Ascending aorta (tissue), 2 donors: ENCODE measurements around the gene RBMS3. TPM values are rescaled to one million over a fixed set of nuclear protein-coding genes. Genes with fewer than 3 reads are reported as not detected.
A peak's percentile ranks its signal among the peaks of the same experiment; 100 is the strongest.

ENCODE experiments used
- DNase-seq, 2 donors: peaks; one replicate each; pipeline ENCODE4 v3.0.0-alpha.2; 2019; ENCODE audit warnings: low spot score in 2 of 2
- H3K27ac ChIP-seq, 2 donors: fragments of 200-600 bp; sonication (generic); one replicate each; pipeline ENCODE4 v1.5.1; 2016 to 2017; ENCODE audit warnings: mild to moderate bottlenecking in 1 of 2
- H3K27me3 ChIP-seq: fragments of 200-600 bp; sonication (generic); one replicate; pipeline ENCODE4 v1.5.1; 2017
- H3K36me3 ChIP-seq, 2 donors: fragments of 200-600 bp; sonication (generic); one replicate each; pipeline ENCODE4 v1.5.1; 2016
- H3K4me1 ChIP-seq, 2 donors: fragments of 200-600 bp; sonication (generic); one replicate each; pipeline ENCODE4 v1.5.1; 2016 to 2017; ENCODE audit warnings: mild to moderate bottlenecking in 1 of 2
- H3K4me3 ChIP-seq, 2 donors: fragments of 200-600 bp; sonication (generic); one replicate each; pipeline ENCODE4 v1.5.1; 2016 to 2017; ENCODE audit warnings: mild to moderate bottlenecking in 1 of 2
- H3K9me3 ChIP-seq, 2 donors: fragments of 200-600 bp; sonication (generic); one replicate each; pipeline ENCODE4 v1.5.1; 2016
- intact Hi-C: fragments of 100-400 bp; cut with DNase I; formaldehyde crosslinking; loops from one replicate; pipeline ENCODE4 v1.15.1; 2023
- total RNA-seq: library from RNA; depleted of rRNA; stranded (reverse); fragments of >200 nt; gene quantifications from one replicate; pipeline ENCODE4 v1.1.0, GENCODE V29; 2016
- TF ChIP-seq, protein P1 (sequence below), 3 experiments: fragments of 200-600 bp in 2 of 3; fragments of 450-650 bp in 1 of 3; sonication (generic) in 2 of 3; IDR thresholded peaks; one replicate each; pipeline ENCODE4 v1.5.1; 2016 to 2019; ENCODE audit warnings: antibody characterized with exemption in 3 of 3, mild to moderate bottlenecking in 1 of 3, moderate library complexity in 1 of 3

Gene RBMS3
- total RNA-seq, 1 donor from 2014 or later, result 65.8 TPM

DNA sequence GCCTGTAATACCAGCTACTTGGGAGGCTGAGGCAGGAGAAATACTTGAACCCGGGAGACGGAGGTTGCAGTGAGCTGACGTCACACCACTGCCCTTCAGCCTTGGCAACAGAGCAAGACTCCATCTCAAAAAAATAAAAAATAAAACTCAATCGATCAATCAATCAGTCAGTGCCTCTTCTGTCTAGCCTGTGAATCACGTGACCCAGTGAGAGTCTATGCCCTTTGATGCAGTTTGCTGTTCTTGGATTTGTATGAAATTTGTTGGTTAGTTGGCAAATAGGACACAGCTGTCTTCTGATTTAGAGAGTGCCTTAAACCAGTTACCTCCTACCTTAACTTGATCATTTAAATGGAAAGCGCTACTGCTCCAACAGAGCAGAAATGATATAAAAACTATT, 3.6 kb upstream of the RBMS3 start:
- Histone ChIP-seq H3K27ac (no peak overlapping the region), H3K4me1 (peaks cover 0 to 10% of the 10 kb centered on the region in 2 donors), H3K27me3 (no peaks in the 10 kb centered on the region), H3K4me3 (no peak overlapping the region), H3K36me3 (no peaks in the 10 kb centered on the region), H3K9me3 (no peaks in the 10 kb centered on the region)
- TF ChIP-seq, protein P1, sequence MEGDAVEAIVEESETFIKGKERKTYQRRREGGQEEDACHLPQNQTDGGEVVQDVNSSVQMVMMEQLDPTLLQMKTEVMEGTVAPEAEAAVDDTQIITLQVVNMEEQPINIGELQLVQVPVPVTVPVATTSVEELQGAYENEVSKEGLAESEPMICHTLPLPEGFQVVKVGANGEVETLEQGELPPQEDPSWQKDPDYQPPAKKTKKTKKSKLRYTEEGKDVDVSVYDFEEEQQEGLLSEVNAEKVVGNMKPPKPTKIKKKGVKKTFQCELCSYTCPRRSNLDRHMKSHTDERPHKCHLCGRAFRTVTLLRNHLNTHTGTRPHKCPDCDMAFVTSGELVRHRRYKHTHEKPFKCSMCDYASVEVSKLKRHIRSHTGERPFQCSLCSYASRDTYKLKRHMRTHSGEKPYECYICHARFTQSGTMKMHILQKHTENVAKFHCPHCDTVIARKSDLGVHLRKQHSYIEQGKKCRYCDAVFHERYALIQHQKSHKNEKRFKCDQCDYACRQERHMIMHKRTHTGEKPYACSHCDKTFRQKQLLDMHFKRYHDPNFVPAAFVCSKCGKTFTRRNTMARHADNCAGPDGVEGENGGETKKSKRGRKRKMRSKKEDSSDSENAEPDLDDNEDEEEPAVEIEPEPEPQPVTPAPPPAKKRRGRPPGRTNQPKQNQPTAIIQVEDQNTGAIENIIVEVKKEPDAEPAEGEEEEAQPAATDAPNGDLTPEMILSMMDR (IDR thresholded peaks at IDR 0.05), result no peak
- intact Hi-C loops, result no loop called here
- DNase-seq, result no peak

DNA sequence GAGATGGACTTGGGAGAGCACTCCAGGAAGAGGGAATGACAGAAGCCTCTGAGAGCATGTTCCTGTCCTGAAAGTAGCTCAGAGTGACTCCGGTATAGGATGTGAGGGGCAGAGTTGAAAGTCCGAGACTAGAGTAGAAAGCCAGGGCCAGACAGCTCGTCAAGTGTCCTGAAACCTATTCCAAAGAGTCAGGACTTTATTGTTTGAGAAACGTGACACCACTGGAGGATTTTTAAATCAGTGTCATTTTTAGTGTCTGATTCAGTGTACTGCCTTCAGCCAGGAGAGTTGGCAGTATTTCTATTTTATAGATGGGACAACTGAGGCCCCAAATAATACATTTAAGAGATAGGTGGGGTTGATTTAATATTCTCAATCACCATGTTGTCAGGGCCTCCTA, 1.6 kb upstream of the RBMS3 start:
- no peaks in the 10 kb centered on the region for H3K9me3 ChIP-seq
- intact Hi-C loops, result no loop called here
- peak overlapping the region; percentile 90 to 91 for H3K27ac ChIP-seq

DNA sequence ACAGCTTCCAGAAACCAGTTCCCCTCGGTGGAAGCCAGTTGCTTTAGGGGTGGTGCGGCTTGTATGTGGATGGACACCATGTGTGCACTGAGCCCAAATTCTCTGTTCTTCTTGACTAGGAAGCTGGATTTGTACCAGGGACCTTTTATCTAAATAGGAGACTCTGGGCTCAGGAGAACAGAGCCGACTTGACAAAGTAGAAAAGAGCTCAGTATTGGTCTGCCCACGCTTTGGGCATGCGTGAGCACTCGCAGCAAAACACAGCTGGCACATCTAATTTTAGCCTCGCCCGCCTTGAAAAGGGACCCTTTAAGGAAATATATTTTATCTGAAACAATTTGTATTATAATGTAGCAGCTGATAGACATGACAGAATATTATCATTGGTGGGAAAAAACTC, 1.1 kb upstream of the RBMS3 start:
- intact Hi-C loops, result loop anchor here (2.0 to 10.0 kb wide), 9 partner anchors 55 to 645 kb away; no protein-coding TSS in a partner anchor
- no peak for DNase-seq
- TF ChIP-seq, protein P1 (IDR thresholded peaks at IDR 0.05), result no peak
- H3K4me3 ChIP-seq, result peak overlapping the region; percentile 55 to 65
- H3K4me1 ChIP-seq, result peaks cover 0 to 10% of the 10 kb centered on the region in 2 donors
- no peaks in the 10 kb centered on the region for H3K27me3 ChIP-seq
- H3K36me3 ChIP-seq, result no peaks in the 10 kb centered on the region
- no peaks in the 10 kb centered on the region for H3K9me3 ChIP-seq
- H3K27ac ChIP-seq, result peak overlapping the region; percentile 90 to 91

More for the DNA sequence above, 1.6 kb upstream of the RBMS3 start:
- Histone ChIP-seq H3K4me1 (peaks cover 0 to 10% of the 10 kb centered on the region in 2 donors), H3K4me3 (peak overlapping the region; percentile 55 to 65), H3K27me3 (no peaks in the 10 kb centered on the region), H3K36me3 (no peaks in the 10 kb centered on the region)
- TF ChIP-seq, protein P1 (IDR thresholded peaks at IDR 0.05), result no peak
- no peak for DNase-seq

DNA sequence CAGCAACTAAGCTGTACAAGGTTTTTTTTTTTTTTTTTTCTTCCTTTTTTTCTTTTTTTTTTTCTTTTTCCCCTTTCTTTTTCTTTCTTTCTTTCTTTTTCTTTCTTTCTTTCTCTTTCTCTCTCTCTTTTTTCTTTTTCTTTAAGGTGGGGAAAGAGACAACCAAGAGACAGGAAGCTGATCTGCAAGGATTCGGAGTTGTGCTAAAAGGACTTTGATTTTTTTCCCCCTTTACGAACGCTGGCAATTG, 148 bp downstream of the RBMS3 start:
- intact Hi-C loops, result loop anchor here (2.0 to 10.0 kb wide), 9 partner anchors 54 to 644 kb away; no protein-coding TSS in a partner anchor
- DNase-seq, result no peak
- no peaks in the 10 kb centered on the region for H3K9me3 ChIP-seq
- no peaks in the 10 kb centered on the region for H3K27me3 ChIP-seq
- TF ChIP-seq, protein P1 (IDR thresholded peaks at IDR 0.05), result no peak
- peak overlapping the region; percentile 90 to 91 for H3K27ac ChIP-seq
- H3K4me3 ChIP-seq, result peak overlapping the region; percentile 58 to 65
- H3K36me3 ChIP-seq, result no peaks in the 10 kb centered on the region
- peaks cover 0 to 10% of the 10 kb centered on the region in 2 donors for H3K4me1 ChIP-seq

DNA sequence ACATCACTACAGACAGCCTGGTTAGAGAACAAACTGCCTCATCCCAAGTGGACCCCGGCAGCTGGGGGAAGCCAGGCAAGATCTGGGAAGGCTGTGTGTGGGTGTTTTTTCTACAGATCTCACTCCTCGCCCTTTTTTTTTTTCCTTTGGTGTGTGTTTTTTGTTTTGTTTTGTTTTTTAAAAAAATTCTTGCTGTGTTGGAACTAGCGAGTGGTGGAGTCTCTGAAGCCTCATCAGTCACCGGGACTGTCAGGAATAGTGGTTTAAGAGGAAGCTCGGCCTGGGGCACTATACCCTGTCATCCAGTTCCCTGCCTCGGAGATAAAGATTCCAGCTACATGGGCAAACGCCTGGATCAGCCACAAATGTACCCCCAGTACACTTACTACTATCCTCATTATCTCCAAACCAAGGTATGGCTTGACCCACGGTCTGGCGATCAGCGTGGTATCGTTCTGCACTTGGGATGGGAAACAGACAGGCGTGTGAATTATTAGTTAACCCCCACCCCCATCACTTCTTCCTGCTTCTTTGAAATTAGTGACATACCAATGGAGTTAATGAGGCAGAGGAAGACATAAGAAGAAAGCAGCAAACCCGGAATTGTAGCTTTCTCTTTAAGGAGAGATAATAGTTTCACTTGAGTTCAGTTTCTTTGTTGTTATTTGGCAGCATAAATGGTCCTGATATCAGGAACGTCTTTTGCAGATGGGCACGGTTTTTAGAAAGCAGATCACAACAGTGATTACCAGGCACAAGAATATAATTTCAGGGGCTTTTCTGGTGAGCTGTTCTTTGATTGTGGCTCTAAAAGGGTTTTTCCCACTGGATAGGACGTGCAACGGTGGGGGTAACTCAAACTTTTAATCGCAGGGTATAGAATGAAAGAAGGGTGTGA, 722 bp downstream of the RBMS3 start:
- Histone ChIP-seq H3K27ac (peak overlapping the region; percentile 90 to 91), H3K4me3 (peak overlapping the region; percentile 58 to 65), H3K9me3 (no peaks in the 10 kb centered on the region), H3K27me3 (no peaks in the 10 kb centered on the region), H3K36me3 (no peaks in the 10 kb centered on the region), H3K4me1 (peaks cover 0 to 10% of the 10 kb centered on the region in 2 donors)
- intact Hi-C loops, result loop anchor here (2.0 to 10.0 kb wide), 10 partner anchors 53 to 643 kb away; no protein-coding TSS in a partner anchor
- no peak for DNase-seq
- TF ChIP-seq, protein P1 (IDR thresholded peaks at IDR 0.05), result no peak
